OCI-LY1 (cell line): ENCODE measurements around the gene SORT1.

Experiments
- EZH2 ChIP-seq: fragments of 200-600 bp; sonication (generic), shearing (Covaris generic); IDR thresholded peaks from 2 replicates; pipeline ENCODE4 v1.8.0; 2017; ENCODE audit warnings: borderline replicate concordance, mixed run types, mild to moderate bottlenecking, antibody characterized with exemption, low read length, moderate library complexity, mixed read lengths
- TF ChIP-seq, protein P1 (sequence below): fragments of 200-600 bp; sonication (generic), shearing (Covaris generic); IDR thresholded peaks from 2 replicates; pipeline ENCODE4 v1.5.1; 2017; ENCODE audit warnings: mild to moderate bottlenecking, antibody characterized with exemption, low read length, moderate library complexity, mixed read lengths

DNA sequence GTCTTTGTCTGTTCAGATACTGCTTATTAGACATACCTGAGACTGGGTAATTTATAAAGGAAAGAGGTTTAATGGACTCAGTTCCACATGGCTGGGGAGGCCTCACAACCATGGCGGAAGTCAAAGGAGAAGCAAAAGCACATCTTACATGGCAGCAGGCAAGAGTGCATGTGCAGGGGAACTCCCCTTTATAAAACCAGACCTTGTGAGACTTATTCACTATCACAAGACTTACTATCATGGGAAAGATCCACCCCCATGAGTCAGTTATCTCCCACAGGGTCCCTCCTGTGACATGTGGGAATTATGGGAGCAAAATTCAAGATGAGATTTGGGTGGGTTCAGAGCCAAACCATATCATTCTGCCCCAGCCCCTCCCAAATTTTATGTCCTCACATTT lies 35.6 kb upstream of the SORT1 start:
- TF ChIP-seq, protein P1, sequence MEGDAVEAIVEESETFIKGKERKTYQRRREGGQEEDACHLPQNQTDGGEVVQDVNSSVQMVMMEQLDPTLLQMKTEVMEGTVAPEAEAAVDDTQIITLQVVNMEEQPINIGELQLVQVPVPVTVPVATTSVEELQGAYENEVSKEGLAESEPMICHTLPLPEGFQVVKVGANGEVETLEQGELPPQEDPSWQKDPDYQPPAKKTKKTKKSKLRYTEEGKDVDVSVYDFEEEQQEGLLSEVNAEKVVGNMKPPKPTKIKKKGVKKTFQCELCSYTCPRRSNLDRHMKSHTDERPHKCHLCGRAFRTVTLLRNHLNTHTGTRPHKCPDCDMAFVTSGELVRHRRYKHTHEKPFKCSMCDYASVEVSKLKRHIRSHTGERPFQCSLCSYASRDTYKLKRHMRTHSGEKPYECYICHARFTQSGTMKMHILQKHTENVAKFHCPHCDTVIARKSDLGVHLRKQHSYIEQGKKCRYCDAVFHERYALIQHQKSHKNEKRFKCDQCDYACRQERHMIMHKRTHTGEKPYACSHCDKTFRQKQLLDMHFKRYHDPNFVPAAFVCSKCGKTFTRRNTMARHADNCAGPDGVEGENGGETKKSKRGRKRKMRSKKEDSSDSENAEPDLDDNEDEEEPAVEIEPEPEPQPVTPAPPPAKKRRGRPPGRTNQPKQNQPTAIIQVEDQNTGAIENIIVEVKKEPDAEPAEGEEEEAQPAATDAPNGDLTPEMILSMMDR, result no peak
- no peak for TF ChIP-seq EZH2
